Measurements from ENCODE around the gene RFC1.

GRCh38 chr4:39256436-39256835, 109.7 kb downstream of the RFC1 start:
- no peak for TF ChIP-seq CTCF (IDR thresholded peaks at IDR 0.05)
- TF ChIP-seq POLR2A (IDR thresholded peaks at IDR 0.05): no peak
